NB4 (cell line): ENCODE results near the gene CDON.

Experiments
- DNase-seq: peaks from one replicate; pipeline ENCODE4 v3.0.0; 2010; ENCODE audit warnings: low read depth
- H3K4me3 ChIP-seq: one replicate; pipeline ENCODE4 v1.5.1; 2011; ENCODE audit warnings: mild to moderate bottlenecking, low read depth, low read length, moderate library complexity
- MYC ChIP-seq: IDR thresholded peaks from 2 replicates; pipeline ENCODE4 v1.6.1; 2011; ENCODE audit warnings: low read depth, low read length
- POLR2A ChIP-seq: IDR thresholded peaks from 2 replicates; pipeline ENCODE4 v1.6.1; 2011; ENCODE audit warnings: mild to moderate bottlenecking; ENCODE audit not compliant: insufficient read length; ENCODE audit errors: extremely low read depth
- TF ChIP-seq, protein P1 (sequence below): IDR thresholded peaks from one replicate; pipeline ENCODE4 v1.5.1; 2012; ENCODE audit warnings: low read depth, low read length
- TF ChIP-seq, protein P2 (sequence below): IDR thresholded peaks from 2 replicates; pipeline ENCODE4 v1.6.1; 2011; ENCODE audit warnings: low read depth, low read length

The CDON gene

DNA sequence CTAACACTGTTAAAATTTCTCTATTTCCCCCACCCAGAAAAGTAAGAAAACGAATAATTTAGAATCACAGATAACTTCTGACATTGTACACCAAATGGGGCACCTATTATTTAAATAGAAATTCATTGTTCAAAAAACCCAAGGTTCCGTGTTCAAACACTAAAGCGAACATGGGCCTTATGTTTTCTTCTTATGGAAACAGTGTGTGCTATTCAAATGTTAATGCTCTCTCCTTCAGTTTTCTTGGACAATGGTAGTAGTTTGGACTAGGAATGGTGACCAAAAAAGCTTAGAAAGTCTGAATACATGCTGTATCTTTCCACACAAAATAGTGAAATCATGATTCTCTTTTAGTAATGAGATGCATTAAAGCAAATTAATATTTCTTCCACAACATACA lies 83.2 kb downstream of the CDON start:
- no peak for DNase-seq
- TF ChIP-seq, protein P1, sequence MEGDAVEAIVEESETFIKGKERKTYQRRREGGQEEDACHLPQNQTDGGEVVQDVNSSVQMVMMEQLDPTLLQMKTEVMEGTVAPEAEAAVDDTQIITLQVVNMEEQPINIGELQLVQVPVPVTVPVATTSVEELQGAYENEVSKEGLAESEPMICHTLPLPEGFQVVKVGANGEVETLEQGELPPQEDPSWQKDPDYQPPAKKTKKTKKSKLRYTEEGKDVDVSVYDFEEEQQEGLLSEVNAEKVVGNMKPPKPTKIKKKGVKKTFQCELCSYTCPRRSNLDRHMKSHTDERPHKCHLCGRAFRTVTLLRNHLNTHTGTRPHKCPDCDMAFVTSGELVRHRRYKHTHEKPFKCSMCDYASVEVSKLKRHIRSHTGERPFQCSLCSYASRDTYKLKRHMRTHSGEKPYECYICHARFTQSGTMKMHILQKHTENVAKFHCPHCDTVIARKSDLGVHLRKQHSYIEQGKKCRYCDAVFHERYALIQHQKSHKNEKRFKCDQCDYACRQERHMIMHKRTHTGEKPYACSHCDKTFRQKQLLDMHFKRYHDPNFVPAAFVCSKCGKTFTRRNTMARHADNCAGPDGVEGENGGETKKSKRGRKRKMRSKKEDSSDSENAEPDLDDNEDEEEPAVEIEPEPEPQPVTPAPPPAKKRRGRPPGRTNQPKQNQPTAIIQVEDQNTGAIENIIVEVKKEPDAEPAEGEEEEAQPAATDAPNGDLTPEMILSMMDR, result no peak
- TF ChIP-seq, protein P2, sequence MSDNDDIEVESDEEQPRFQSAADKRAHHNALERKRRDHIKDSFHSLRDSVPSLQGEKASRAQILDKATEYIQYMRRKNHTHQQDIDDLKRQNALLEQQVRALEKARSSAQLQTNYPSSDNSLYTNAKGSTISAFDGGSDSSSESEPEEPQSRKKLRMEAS, result no peak
- TF ChIP-seq POLR2A, result no peak
- no peak for TF ChIP-seq MYC
- no peak overlapping the region for H3K4me3 ChIP-seq

DNA sequence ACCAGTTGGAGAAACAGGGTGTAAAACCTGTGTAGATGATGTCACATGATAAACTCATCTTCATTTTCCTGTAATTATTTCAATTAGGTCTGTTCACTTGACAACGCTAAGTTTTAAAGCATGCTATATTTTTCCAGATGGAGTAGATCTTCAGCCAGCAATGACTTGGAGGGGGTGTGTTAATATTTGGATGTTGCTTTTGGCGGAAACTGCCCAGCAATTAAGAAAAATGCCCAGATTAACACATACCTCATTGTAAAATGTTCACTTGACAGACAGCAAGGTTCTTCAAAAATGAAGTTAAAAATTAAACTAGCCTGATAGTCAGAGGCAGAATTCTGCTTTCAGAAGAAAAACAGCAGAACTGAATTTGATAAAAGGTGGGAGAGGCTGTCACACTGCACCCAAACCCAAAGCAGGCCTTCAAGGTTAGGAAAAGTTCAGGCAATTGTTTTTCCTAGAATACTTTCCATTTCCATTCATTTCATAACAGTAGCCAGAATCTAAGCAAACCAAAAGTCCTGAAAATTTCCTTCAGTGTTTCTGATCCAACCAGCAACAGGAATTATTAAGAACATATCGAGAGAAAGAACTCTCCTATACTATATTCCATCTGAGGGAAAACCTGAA lies 83.8 kb downstream of the CDON start:
- TF ChIP-seq, protein P1, result no peak
- TF ChIP-seq MYC, result no peak
- TF ChIP-seq, protein P2, result no peak
- TF ChIP-seq POLR2A, result no peak
- no peak overlapping the region for H3K4me3 ChIP-seq
- no peak for DNase-seq

DNA sequence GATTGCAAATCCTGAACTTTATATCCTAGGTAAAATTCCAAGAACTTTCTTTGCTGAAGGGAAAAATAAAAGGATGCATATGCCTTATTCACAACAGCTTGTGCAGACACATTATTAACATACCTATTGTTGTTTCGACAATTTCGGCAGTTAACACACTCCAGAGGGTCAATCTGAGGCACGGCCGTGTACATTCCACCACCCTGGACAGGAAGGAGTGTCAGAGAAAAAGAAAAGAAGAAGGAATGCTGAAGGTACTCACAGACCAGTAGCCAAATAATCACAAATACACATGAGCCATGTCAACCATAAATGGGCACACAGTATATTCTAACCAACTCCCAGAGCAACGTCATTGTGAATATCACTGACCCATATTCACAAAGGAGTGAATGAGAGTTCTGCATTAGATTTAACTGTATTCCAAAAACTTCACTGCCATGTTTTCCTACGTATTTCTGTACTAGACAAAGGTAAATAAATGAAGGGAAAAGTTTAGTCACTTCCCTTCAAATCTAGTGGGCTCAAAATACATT lies 84.4 kb downstream of the CDON start:
- TF ChIP-seq, protein P1, result no peak
- TF ChIP-seq, protein P2, result no peak
- no peak for TF ChIP-seq MYC
- no peak overlapping the region for H3K4me3 ChIP-seq
- DNase-seq, result no peak

DNA sequence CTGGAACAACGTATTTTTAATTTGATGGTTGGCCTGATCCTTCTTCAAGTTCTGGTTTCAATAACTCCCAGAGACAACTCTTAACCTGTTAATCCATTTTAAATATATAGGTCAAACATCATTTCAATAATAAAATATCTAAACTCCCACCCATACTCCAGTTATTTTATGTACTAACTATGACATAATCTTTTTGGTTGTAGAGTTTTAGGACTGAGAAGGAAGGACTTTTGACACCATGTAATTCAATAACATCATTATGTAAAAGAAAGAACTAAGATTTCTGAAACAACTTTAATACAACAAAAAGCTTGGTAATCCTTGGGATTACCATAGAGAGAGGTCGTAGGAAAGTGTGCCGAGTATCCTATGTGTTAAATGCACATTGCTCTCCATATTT lies 85.3 kb downstream of the CDON start:
- DNase-seq, result no peak
- no peak overlapping the region for H3K4me3 ChIP-seq
- TF ChIP-seq MYC, result no peak
- TF ChIP-seq POLR2A, result no peak
- TF ChIP-seq, protein P1, result no peak
- TF ChIP-seq, protein P2, result no peak

DNA sequence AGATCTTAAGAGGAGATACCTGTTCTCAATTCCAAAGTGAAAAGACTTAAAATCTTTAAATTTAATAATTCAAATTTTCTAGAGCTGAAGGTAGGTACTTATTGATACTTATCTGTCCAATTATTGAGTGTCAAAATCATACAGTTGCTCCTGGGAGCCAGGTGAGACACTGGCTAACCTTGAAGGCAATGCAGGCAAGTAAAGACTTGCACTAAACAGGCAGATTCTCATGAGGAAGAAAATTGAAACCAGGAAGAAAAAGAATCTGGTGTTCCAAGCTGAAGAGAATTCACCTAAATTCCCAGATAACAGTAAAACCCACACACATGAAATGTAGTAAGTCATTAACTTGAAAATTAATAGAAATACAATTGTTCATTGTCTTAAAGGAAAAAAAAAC lies 86.5 kb downstream of the CDON start:
- H3K4me3 ChIP-seq, result no peak overlapping the region
- TF ChIP-seq, protein P2, result no peak
- TF ChIP-seq, protein P1, result no peak
- TF ChIP-seq MYC (no peak), POLR2A (no peak)
- DNase-seq, result no peak
